Stomach (tissue), 9 donors: ENCODE measurements around the gene FANCC. TPM values are rescaled to one million over a fixed set of nuclear protein-coding genes. Genes with fewer than 3 reads are reported as not detected.
A peak's percentile ranks its signal among the peaks of the same experiment; 100 is the strongest.

Experiments used
- DNase-seq, 2 donors: peaks; one replicate each; pipeline versions ENCODE4 v3.0.0 to v3.0.0-alpha.2; 2013 to 2019
- H3K27ac ChIP-seq, 5 donors: fragments of 200-600 bp in 4 of 5; sonication (generic) in 4 of 5; one replicate each; pipeline ENCODE4 v1.5.1; 2013 to 2019; ENCODE audit warnings: mild to moderate bottlenecking in 1 of 5, moderate library complexity in 1 of 5
- H3K27me3 ChIP-seq, 3 donors: fragments of 200-600 bp; sonication (generic); one replicate each; pipeline ENCODE4 v1.5.1; 2017 to 2019; ENCODE audit warnings: mixed run types in 1 of 3
- H3K36me3 ChIP-seq, 4 donors: fragments of 200-600 bp; sonication (generic); 1 replicate in 3 of 4; 2 replicates in 1 of 4; pipeline ENCODE4 v1.5.1; 2016 to 2019
- H3K4me1 ChIP-seq, 4 donors: fragments of 200-600 bp; sonication (generic); one replicate each; pipeline ENCODE4 v1.5.1; 2016 to 2019
- H3K4me3 ChIP-seq, 4 donors: fragments of 200-600 bp; sonication (generic) in 3 of 4; one replicate each; pipeline ENCODE4 v1.5.1; 2016 to 2019; ENCODE audit warnings: mild to moderate bottlenecking in 1 of 4
- H3K9me3 ChIP-seq, 4 donors: fragments of 200-600 bp; sonication (generic); one replicate each; pipeline ENCODE4 v1.5.1; 2016 to 2019
- EP300 ChIP-seq: sonication (generic); formaldehyde crosslinking; IDR thresholded peaks from one replicate; pipeline ENCODE4 v1.6.1; 2017; ENCODE audit warnings: antibody characterized with exemption
- POLR2A ChIP-seq, 4 donors: fragments of 450-650 bp; IDR thresholded peaks; one replicate each; pipeline ENCODE4 v1.6.1; 2016; ENCODE audit warnings: antibody characterized with exemption in 4 of 4, control low read depth in 2 of 4, mild to moderate bottlenecking in 1 of 4, moderate library complexity in 1 of 4
- POLR2AphosphoS5 ChIP-seq, 3 donors: sonication (generic); formaldehyde crosslinking; IDR thresholded peaks; one replicate each; pipeline ENCODE4 v1.6.1; 2016; ENCODE audit warnings: antibody characterized with exemption in 3 of 3
- WGBS, 5 donors: extraction: QIAGEN DNeasy Blood & Tissue Kit in 3 of 5; methylation state at CpG; one replicate each; pipeline versions ENCODE4 v1.1.5 to v1.1.7; 2013 to 2018; 5-methylcytosine and 5-hydroxymethylcytosine counted together
- intact Hi-C: fragments of 100-400 bp; cut with DNase I; formaldehyde crosslinking; loops from one replicate; pipeline ENCODE4 v1.15.1; 2023; ENCODE audit warnings: low total_unique reads
- polyA plus RNA-seq, 3 donors: library from polyadenylated mRNA; stranded (reverse); fragments of 200-250 nt; gene quantifications; one replicate each; pipeline ENCODE4 v1.2.3, GENCODE V29; 2013
- total RNA-seq, 5 donors: library from RNA; depleted of rRNA; stranded (reverse); fragments of >200 nt; gene quantifications; one replicate each; pipeline versions ENCODE4 v1.1.0 to v1.2.3, GENCODE V29; 2014 to 2016
- TF ChIP-seq, protein P1 (sequence below), 7 experiments: fragments of 450-650 bp in 4 of 7; fragments of 200-600 bp in 3 of 7; sonication (generic) in 3 of 7; IDR thresholded peaks; one replicate each; pipeline ENCODE4 v1.5.1; 2016 to 2019; ENCODE audit warnings: antibody characterized with exemption in 7 of 7, control low read depth in 2 of 7, mild to moderate bottlenecking in 1 of 7
- donor health status: healthy with polysubstance abuse.
- donor health status: Bipolar disorder and iron deficiency.
- donor health status: healthy.

FANCC gene
- total and polyA plus RNA-seq, 8 donors = 3.1 to 24.5 (median 7.1) TPM

DNA sequence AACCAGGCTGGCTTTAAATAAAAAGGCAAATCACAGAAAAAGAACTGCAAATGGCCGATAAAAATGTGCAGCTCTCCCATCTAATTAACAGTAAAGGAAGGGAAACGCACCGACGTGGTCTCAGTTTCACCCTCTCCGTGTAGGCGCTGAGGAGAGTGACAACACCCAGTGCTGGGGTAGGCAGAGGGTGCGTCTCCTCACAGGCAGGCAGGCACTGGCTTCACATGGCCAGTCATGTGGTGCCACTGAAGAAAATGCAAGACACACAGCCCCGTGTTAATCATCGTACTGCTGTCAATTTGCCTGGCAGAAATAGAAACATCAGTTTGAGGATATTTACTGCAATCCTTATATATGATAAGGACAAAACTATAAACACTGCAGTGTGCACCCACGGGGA is 178.4 kb downstream of the FANCC start:
- intact Hi-C loops = no loop called here
- no peak overlapping the region for H3K27ac ChIP-seq
- 87 to 96% (median 95%) methylated on average over 10 of the region's 10 CpGs for WGBS, 5 donors
- H3K4me3 ChIP-seq = no peak overlapping the region
- H3K36me3 ChIP-seq = peaks cover 0 to 10% (median 2%) of the 10 kb centered on the region in 4 donors
- peaks cover 0 to 13% (median 9%) of the 10 kb centered on the region in 4 donors for H3K4me1 ChIP-seq
- no peaks in the 10 kb centered on the region for H3K27me3 ChIP-seq
- DNase-seq = no peak
- TF ChIP-seq, protein P1, sequence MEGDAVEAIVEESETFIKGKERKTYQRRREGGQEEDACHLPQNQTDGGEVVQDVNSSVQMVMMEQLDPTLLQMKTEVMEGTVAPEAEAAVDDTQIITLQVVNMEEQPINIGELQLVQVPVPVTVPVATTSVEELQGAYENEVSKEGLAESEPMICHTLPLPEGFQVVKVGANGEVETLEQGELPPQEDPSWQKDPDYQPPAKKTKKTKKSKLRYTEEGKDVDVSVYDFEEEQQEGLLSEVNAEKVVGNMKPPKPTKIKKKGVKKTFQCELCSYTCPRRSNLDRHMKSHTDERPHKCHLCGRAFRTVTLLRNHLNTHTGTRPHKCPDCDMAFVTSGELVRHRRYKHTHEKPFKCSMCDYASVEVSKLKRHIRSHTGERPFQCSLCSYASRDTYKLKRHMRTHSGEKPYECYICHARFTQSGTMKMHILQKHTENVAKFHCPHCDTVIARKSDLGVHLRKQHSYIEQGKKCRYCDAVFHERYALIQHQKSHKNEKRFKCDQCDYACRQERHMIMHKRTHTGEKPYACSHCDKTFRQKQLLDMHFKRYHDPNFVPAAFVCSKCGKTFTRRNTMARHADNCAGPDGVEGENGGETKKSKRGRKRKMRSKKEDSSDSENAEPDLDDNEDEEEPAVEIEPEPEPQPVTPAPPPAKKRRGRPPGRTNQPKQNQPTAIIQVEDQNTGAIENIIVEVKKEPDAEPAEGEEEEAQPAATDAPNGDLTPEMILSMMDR (IDR thresholded peaks at IDR 0.05) = no peak
- no peak for TF ChIP-seq POLR2AphosphoS5 (IDR thresholded peaks at IDR 0.05)
- no peak for TF ChIP-seq POLR2A (IDR thresholded peaks at IDR 0.05)
- no peak for TF ChIP-seq EP300
- H3K9me3 ChIP-seq = no peaks in the 10 kb centered on the region

DNA sequence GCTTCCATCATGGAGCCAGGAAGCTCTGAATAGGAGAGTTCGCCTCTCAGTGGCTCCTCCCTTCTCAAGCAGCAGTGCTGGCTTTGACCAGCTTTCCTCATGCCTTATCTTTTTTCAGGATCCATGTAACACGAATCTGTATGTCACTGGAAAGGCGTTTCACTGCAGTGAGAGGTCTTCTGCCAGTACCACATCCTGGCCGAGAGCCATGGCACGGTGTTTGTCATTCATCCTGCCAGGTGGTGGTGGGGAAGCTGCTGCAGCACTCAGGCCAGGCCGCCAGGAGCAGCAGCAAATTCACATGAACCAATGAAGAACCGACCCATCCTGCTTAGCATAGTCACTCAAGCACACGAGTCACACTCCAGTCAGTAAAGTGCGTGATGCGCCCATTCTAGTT is 179.0 kb downstream of the FANCC start:
- intact Hi-C loops = no loop called here
- TF ChIP-seq POLR2A (IDR thresholded peaks at IDR 0.05) (no peak), EP300 (no peak), POLR2AphosphoS5 (IDR thresholded peaks at IDR 0.05) (no peak)
- TF ChIP-seq, protein P1 (IDR thresholded peaks at IDR 0.05) = no peak

DNA sequence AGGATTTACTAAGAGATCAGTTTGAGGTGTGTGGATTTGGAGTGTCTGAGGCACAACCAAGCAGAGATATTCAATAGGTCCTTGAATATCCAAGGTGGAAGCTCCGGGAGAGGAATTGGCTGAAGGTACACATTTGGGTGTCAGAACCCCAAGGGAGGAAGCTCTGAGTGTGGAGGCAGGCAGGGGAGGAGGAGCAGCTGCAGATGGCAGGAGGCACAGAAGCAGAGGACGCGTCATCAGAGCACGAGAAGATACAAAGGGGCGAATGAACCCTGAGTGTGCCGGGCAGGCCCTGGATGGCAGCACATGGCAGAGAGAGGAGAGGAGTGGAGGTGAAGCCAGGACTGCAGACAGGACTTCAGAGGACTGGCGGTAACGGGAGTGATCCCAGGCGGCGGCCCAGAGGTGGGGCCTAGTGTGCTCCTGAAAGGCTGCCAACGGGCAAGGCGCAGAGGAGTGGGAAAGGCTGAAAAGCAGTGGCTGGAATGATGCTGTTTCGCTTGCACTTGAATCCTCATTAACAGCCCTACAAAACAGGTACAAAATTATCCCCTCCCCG is 179.8 kb downstream of the FANCC start:
- TF ChIP-seq POLR2A (IDR thresholded peaks at IDR 0.05) = no peak
- no peak for TF ChIP-seq EP300
- H3K27ac ChIP-seq = no peak overlapping the region
- intact Hi-C loops = no loop called here
- WGBS, 5 donors = 81 to 93% (median 91%) methylated on average over 14 of the region's 14 CpGs
- H3K27me3 ChIP-seq = no peaks in the 10 kb centered on the region
- H3K9me3 ChIP-seq = no peaks in the 10 kb centered on the region
- peaks cover 0 to 16% (median 9%) of the 10 kb centered on the region in 4 donors for H3K4me1 ChIP-seq
- DNase-seq = no peak
- H3K36me3 ChIP-seq = peaks cover 0 to 10% (median 2%) of the 10 kb centered on the region in 4 donors
- H3K4me3 ChIP-seq = no peak overlapping the region

More for the DNA sequence above, 179.0 kb downstream of the FANCC start:
- Histone ChIP-seq H3K4me1 (peaks cover 0 to 19% (median 9%) of the 10 kb centered on the region in 4 donors), H3K9me3 (no peaks in the 10 kb centered on the region), H3K27ac (no peak overlapping the region), H3K4me3 (no peak overlapping the region), H3K27me3 (no peaks in the 10 kb centered on the region), H3K36me3 (peaks cover 0 to 10% (median 2%) of the 10 kb centered on the region in 4 donors)
- no peak for DNase-seq
- WGBS, 5 donors = 73 to 83% (median 82%) methylated on average over 10 of the region's 10 CpGs

DNA sequence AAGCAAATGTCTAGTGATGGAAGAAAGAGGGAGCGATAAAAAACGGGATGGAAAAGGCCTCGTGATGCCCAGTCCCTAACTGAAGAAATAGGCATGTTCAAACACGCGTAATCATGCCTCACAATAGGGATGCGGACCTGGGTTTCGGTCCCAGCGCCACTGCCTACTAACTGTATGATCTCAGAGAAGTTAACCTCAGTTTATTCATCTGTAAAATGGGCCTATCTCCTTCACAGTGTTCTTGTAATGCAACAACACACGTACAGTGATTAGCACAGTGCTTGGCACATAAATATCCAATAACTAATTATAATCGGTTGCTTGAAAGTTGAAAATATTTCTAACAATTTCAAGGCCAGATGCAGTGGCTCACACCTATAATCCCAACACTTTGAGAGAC is 181.8 kb downstream of the FANCC start:
- Histone ChIP-seq H3K4me1 (peaks cover 8 to 30% (median 17%) of the 10 kb centered on the region in 4 donors), H3K27me3 (no peaks in the 10 kb centered on the region), H3K4me3 (no peak overlapping the region), H3K27ac (no peak overlapping the region), H3K36me3 (peaks cover 0 to 10% (median 2%) of the 10 kb centered on the region in 4 donors), H3K9me3 (no peaks in the 10 kb centered on the region)
- 96 to 99% (median 97%) methylated on average over 10 of the region's 10 CpGs for WGBS, 5 donors
- intact Hi-C loops = no loop called here
- TF ChIP-seq POLR2A (IDR thresholded peaks at IDR 0.05) = no peak
- DNase-seq = no peak

DNA sequence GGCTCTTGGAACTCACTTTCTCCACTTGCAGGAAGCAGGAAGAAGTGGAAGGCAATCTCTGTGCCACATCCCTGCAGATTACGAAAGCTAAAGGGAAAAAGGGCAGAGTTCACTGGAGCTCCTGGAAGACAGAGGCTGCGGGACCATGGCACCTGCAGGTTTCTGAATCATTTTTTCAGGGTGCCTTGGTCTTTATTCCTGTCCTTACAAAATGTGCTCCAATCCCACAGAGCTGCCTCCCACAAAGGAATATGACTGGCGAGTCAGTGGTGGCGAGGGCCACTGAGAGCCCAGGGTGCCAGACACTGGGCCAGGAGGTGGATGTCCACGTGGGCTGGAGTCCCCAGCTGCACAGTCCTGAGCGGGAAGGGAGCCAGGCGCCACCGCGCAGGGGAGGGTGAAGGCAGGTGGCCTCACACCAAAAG is 183.0 kb downstream of the FANCC start:
- TF ChIP-seq EP300 (no peak), POLR2AphosphoS5 (IDR thresholded peaks at IDR 0.05) (peak in 1 of 3 donors; percentile 28)
- TF ChIP-seq, protein P1 (IDR thresholded peaks at IDR 0.05) = no peak
- 41 to 65% (median 57%) methylated on average over 8 to 9 of the region's 9 CpGs for WGBS, 5 donors
- peaks cover 8 to 43% (median 27%) of the 10 kb centered on the region in 4 donors for H3K4me1 ChIP-seq
- H3K27me3 ChIP-seq = no peaks in the 10 kb centered on the region
- intact Hi-C loops = no loop called here
- peak overlapping the region; percentile 18 to 62 (median 24) for H3K27ac ChIP-seq
- no peaks in the 10 kb centered on the region for H3K9me3 ChIP-seq
- H3K4me3 ChIP-seq = no peak overlapping the region
- peaks cover 0 to 10% (median 2%) of the 10 kb centered on the region in 4 donors for H3K36me3 ChIP-seq
- peak; percentile 51 to 53 for DNase-seq
